PC-9 (cell line): ENCODE results near the gene ERAP2.

Experiments
- EZH2 ChIP-seq: fragments of 200-600 bp; sonication (generic); IDR thresholded peaks from 2 replicates; pipeline ENCODE4 v1.8.0; 2017; ENCODE audit warnings: antibody characterized with exemption, low read depth
- TF ChIP-seq, protein P1 (sequence below): fragments of 200-600 bp; sonication (generic); conservative IDR thresholded peaks from 2 replicates; pipeline ENCODE4 v1.6.1; 2017; ENCODE audit warnings: mixed run types, antibody characterized with exemption, mild to moderate bottlenecking, moderate library complexity

DNA sequence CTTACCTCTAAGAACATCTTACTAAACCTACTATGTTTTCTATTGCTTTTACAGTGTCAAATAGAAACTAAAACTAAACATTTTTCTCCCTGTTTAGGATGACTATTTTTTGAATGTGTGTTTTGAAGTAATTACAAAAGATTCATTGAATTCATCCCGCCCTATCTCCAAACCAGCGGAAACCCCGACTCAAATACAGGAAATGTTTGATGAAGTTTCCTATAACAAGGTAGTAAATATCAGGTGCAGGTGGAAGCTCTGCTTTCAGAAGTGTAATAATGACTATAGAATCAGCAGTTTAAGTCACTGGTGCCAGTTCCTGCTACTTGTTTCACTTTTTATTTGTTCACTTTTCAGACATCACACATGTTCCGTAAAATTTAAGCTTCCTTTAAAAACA lies 20.0 kb downstream of the ERAP2 start:
- TF ChIP-seq, protein P1, sequence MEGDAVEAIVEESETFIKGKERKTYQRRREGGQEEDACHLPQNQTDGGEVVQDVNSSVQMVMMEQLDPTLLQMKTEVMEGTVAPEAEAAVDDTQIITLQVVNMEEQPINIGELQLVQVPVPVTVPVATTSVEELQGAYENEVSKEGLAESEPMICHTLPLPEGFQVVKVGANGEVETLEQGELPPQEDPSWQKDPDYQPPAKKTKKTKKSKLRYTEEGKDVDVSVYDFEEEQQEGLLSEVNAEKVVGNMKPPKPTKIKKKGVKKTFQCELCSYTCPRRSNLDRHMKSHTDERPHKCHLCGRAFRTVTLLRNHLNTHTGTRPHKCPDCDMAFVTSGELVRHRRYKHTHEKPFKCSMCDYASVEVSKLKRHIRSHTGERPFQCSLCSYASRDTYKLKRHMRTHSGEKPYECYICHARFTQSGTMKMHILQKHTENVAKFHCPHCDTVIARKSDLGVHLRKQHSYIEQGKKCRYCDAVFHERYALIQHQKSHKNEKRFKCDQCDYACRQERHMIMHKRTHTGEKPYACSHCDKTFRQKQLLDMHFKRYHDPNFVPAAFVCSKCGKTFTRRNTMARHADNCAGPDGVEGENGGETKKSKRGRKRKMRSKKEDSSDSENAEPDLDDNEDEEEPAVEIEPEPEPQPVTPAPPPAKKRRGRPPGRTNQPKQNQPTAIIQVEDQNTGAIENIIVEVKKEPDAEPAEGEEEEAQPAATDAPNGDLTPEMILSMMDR, result no peak
- no peak for TF ChIP-seq EZH2
